ENCODE results near the gene ACTRT2.

Gene ACTRT2

DNA sequence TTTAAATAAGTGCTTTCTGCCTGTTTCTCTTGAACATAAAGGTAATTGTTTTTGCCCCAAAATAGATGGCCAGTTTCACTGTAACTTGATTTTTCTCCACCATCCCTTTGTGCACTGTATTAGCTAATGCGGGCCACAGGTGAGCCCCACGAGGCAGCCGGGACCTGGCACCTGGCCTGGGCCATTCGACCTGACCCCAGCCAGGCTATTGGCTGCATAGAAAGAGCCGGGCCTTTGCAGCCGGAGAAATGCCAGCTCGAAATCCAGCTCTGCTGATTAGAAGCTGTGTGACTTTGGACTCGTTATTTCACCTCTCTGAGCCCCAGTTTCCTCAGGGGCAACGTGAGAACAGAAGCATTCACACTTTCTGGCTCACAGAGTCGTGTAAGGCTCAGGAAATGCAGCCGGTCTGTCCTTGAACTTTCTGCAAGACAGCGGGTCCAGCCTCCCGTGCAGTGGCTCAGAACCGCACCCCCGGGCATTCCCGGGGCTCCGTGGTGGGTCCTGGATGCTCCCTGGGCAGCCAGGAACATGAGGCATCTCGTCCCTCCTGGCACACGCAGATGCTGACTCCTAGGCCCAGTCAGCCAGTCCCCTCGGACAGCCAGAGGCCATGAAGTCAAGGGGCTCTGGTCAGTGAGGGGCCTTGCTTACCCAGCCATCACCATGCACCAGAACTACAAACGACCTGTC is 37.4 kb upstream of the ACTRT2 start:
- DNase-seq (ENCODE audit: low spot score), result no peak

GRCh38 chr1:2984399-2985061 is 36.7 kb upstream of the ACTRT2 start:
- DNase-seq (ENCODE audit: low spot score), result no peak

DNA sequence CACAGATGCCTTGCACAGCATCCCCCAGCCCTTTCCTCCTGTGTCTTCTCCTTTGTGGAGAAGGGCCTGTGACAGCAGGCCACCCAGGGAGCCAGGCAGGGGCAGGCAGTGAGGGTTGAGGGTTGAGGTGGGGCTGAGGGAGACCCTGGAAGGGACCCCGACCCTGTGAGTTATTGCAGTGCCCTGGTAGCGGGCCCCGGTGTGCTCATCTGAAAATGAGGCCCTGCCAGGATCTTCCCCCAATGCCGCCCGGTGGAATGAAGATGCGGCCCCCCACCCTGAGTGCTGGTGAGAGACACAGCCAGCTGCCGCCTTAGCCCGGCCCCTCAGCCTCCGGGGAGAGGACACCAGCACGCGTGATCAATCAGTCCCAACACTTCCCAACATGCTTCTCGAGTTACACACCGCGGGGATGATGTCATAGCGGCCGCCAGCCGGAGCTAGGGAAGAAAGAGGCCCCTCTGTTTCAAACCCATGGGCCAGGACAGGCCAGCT is 36.2 kb upstream of the ACTRT2 start:
- no peak for DNase-seq (ENCODE audit: low spot score)

DNA sequence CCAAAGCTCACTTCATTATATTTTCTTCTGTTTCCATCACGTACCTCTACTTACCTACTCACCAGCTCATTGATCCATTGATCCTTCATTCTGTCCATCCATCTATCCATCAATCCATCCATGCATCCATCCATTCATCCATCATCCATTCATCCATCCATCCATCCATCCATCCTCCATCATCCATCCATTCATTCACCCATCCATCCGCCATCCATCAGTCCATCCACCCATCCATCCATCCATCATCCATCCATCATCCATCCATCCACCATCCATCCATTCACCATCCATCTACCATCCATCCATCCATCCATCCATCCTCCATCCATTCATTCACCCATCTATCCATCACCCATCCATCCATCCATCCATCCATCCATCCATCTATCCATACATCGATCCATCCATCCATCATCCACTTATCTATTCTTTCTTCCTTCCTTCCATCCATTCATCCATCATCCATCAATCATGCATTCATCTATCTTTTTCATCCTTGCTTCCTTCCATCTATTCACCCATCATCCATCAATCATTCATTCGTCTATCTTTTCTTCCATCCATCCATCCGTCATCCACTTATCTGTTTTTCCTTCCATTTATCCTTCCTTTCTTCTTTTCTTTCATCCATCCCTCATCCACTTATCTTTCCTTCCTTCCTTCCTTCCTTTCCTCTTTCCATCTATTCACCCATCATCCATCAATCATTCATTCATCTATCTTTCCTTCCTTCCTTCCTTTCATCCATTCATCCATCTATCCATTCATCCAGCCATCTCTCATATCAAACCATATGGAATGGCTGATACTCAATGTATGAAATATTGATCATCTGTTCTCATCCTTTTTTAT is 35.3 kb upstream of the ACTRT2 start:
- no peak for DNase-seq (ENCODE audit: low spot score)

DNA sequence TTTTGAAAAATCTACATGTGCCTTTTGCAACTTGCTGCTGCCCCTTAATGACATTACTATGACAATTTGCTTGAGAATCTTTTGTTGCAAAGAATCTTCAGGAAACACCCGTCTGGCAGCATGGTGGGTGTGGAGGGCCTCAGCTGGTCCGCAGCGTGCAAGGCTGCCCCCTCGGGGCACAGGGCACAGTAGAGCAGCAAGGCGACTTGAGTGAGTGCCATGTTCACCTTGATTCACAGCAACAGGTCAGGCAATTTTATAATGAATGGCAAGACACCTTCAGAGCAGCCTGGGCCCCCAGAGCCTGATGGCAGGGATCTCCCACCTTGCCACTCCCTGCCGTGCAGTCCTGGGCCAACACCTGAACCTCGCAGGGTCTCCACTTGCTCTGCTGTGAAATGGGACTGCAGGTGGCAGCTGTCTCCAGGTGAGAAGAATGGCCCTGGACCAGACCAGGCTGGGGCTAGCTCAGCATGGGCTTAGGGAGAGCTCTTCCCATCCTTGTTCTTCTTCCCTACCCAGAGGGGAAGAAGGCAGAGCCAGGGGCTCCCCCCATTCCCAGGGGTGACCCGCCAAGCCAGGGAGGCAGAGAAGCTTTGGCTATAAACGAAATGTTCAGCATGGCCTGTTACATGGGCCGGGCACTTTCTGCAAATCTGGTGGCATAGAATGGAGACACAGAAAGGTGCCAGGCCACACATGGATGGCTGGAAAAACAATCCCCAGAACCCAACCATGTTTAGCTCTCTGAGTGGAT is 34.5 kb upstream of the ACTRT2 start:
- DNase-seq (ENCODE audit: low spot score), result no peak

DNA sequence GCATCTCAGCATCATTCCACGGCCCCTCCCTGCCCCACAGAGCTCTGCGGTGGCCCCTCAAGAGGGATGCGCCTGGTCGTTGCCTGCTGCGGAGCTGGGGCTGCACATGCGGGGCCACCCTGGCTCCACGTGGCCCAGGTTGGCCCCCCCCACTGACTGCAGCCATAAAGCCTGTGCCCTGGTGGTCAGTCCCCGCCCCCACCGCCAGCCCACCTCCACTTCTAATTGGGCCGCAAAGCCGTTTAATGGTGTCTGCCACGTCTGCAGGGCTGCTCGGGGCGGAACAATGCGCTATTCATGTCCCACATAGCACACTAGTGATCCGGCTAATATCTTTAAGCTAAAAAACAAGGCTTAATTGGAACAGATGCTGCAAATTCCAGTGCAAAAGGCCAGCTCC is 33.5 kb upstream of the ACTRT2 start:
- DNase-seq (ENCODE audit: low spot score), result no peak

DNA sequence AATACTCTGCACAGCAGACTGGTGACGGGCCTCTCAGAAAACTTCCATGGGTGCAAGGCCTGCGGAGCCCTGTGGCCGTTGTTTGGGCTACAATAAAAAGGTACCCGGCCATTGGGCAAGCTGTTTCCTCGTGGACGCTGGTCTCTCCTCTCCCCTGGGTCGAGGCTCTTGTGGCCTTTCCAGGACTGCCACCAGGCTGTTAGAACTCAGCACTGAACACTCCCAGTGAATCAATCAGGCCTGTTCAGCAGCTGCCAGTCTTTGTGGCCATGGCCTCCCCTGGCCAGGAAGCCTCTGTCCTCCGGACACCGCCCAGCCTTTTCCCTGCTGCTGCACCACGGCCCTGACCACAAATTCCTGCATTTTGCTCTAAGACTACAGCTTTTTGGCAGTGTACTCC is 33.0 kb upstream of the ACTRT2 start:
- no peak for DNase-seq (ENCODE audit: low spot score)

DNA sequence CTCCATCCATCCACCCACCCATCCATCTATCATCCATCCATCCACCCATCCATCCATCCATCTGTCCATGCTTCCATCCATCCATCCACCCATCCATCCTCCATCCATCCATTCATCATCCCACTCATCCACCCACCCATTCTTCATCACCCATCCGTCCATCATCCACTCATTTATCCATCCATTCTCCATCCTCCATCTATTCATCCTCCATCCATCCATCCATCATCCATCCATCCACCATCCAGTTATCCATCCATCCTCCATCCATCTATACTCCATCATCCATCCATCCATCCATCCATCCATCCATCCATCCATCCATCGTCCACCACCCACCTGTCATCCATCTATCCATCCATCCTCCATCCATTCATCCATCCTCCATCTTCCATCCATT is 32.1 kb upstream of the ACTRT2 start:
- DNase-seq (ENCODE audit: low spot score), result no peak

DNA sequence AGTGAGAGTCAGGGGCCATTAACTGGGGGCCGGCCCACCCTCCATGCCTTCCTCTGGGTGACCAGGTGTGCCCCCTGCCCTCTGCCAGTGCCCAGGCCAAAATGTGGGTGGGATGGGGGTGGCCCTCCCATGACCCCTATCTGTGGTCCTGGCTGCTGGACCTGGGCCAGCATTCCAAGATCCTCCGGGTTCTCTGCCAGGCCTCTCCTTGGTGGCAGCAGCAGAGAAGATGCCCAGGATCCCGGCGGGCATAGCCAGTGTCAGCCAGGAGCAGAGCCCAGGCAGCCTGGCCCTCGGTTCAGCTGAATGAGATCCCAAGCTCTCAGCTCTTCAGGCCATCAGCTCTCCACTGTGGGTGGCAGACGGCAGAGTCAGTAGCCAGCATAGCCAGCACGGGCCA is 31.3 kb upstream of the ACTRT2 start:
- no peak for DNase-seq (ENCODE audit: low spot score)

DNA sequence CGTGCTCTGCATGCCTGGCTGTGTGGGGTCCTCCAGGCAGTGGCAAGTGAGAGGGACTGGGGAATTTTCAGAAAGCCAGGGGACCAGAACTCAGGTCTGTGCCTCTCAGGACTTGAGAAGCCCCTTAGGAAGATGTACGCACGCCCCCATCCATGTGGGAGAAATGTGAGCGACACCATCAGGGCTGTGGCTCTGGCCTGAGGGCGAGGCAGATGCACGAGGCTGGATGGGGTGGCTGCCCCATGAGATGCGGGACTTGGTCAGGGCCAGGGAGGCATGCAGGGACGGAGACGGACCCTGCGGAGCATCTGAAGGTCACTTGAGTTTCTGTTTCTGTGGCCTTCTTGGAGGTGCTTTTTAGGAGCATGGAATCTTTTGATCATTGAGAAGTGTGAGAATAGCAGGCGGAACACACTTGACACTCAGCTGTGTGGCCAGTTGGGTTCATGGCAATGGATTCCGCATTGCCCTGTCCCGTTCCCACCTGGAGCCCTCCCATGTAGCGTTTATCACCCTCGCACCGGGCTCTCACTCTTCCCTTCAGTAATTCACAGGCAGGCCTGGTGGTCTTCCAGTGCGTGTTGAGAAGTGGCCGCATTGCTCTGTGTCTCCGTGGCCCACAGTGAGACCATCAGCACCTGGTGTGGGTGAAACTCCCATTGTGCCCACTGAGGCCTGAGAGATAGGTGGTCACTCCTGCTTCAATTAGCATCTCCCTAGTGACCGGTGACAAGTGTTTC is 30.7 kb upstream of the ACTRT2 start:
- no peak for DNase-seq (ENCODE audit: low spot score)

GRCh38 chr1:2991753-2992495 is 29.3 kb upstream of the ACTRT2 start:
- DNase-seq (ENCODE audit: low spot score), result no peak

DNA sequence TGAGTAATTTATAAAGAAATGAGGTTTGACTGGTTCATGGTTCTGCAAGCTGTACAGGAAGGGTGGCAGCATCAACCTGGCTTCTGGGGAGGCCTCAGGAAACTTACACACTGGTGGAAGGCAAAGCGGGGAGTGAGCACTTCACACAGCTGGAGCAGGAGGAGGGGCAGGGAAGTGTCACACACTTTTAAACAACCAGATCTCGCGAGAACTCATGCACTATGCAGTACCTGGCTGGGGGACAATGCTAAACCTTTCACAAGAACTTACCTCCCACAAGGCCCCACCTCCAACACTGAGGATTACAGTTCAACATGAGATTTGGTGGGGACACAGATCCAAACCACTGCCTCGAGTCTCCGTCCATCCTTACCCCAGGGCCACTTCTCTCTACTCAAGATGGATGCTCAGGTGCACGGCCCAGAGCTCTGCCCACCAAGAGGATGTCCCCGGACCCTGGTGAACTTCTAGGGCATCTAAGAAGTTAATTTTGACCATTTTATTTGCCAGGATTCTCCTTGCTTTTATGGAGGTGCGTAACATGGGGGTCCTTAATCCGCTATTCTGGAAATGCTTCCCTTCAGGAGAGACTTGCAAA is 22.7 kb upstream of the ACTRT2 start:
- DNase-seq (ENCODE audit: low spot score), result no peak

GRCh38 chr1:2999138-2999537 is 22.1 kb upstream of the ACTRT2 start:
- DNase-seq (ENCODE audit: low spot score), result no peak

GRCh38 chr1:2999571-2999970 is 21.7 kb upstream of the ACTRT2 start:
- no peak for DNase-seq (ENCODE audit: low spot score)

- DNase-seq (ENCODE audit: low spot score), result no peak
These were observed 21.1 kb upstream of the ACTRT2 start for GRCh38 chr1:3000214-3000613.

GRCh38 chr1:3000671-3001470 is 20.4 kb upstream of the ACTRT2 start:
- no peak for DNase-seq (ENCODE audit: low spot score)

- DNase-seq (ENCODE audit: low spot score), result no peak
These were observed 19.6 kb upstream of the ACTRT2 start for GRCh38 chr1:3001471-3002348.

DNA sequence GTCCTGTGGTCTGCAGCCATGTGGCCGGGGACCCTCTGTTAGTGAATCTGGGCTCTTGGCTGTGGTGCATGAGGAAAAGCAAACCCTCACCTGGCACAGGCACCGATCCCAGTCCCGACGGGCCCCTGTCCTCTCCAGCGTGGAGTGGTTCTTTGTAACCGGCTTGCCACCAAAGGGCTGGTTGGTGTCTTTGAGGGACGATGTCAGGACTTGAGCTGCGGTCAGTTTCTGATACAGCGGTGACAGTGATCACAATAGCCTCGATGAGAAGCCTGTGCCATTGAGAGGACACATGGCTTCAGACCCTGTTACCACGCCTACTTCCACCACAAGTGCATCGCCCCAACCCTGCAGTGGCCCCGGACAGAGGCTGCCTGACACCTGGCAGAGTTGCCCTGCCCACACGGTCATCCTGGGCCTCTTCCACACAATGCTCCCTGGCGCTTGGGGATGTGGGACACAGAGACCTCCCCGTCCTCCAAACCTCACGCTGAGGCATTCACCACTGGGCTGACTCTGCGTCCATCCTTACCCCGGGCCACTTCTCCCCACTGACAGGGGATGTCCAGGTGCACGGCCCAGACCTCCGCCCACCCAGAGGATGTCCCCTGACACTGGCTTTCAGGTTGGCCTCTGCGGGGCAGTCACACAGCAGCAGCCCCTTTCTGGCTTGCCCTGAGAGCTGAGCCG is 18.8 kb upstream of the ACTRT2 start:
- DNase-seq (ENCODE audit: low spot score), result no peak
